Measurements from ENCODE around the gene GNG4.

GNG4 gene

DNA sequence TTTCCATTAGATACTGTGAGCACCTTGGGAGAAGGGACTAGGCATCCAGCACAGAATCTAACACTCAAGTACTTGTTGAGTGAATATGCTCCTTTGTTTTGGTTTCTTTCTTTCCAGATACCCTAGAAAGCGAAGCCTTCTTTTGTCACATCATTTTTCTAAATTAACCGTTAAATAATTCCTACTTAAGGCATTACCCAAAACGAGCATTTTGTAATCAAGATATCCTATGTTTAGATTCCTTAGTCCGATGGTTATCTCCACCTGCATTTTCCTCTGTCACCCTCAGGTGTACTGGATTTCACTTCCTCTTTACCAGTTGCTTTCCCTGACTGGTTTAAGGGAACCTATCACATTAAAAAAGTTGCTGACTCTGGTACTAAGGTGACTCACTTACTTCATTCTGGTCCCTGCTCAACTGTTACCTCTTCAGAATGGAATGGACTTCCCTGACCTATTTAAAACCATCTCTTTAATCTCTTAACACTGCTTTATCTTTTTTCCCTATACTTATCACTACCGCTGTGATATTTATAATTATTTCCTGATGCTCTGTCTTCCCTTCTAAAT is 148.5 kb downstream of the GNG4 start:
- H3K4me3 ChIP-seq (ENCODE audit: low read depth, low read length): no peak overlapping the region
- no peak for TF ChIP-seq CTCF (IDR thresholded peaks at IDR 0.05; ENCODE audit: low read depth, low read length)

All from WI38 (cell line).